ENCODE data around the gene PTX3.

Gene PTX3

GRCh38 chr3:157438194-157438730 is 1.6 kb downstream of the PTX3 start:
- H3K4me3 ChIP-seq (replicated peaks in 1 of 2; ENCODE audit: low read depth in 2 of 2, low read length in 2 of 2) = peak overlapping the region; percentile 71
- DNase-seq (ENCODE audit: low read depth in 2 of 2) = peak; percentile 58 to 60
- TF ChIP-seq CTCF (IDR thresholded peaks at IDR 0.05; ENCODE audit: low read depth, low read length) = no peak

GRCh38 chr3:157441102-157441624 is 4.5 kb downstream of the PTX3 start:
- TF ChIP-seq CTCF (IDR thresholded peaks at IDR 0.05; ENCODE audit: low read depth, low read length) = no peak
- DNase-seq (ENCODE audit: low read depth in 2 of 2) = peak; percentile 20 to 47
- H3K4me3 ChIP-seq (replicated peaks in 1 of 2; ENCODE audit: low read depth in 2 of 2, low read length in 2 of 2) = peak overlapping the region in 1 of 2 donors; percentile 71

- peak overlapping the region in 1 of 2 donors; percentile 2 for H3K4me3 ChIP-seq (replicated peaks in 1 of 2; ENCODE audit: low read depth in 2 of 2, low read length in 2 of 2)
- DNase-seq (ENCODE audit: low read depth in 2 of 2) = peak; percentile 83 to 86
- no peak for TF ChIP-seq CTCF (IDR thresholded peaks at IDR 0.05; ENCODE audit: low read depth, low read length)
Observed at GRCh38 chr3:157442729-157443128, 6.1 kb downstream of the PTX3 start.

GRCh38 chr3:157443905-157444796 is 7.5 kb downstream of the PTX3 start:
- DNase-seq (ENCODE audit: low read depth in 2 of 2) = peak; percentile 82 to 91
- no peak overlapping the region for H3K4me3 ChIP-seq (replicated peaks in 1 of 2; ENCODE audit: low read depth in 2 of 2, low read length in 2 of 2)
- TF ChIP-seq CTCF (IDR thresholded peaks at IDR 0.05; ENCODE audit: low read depth, low read length) = no peak

GRCh38 chr3:157444797-157445184 is 8.1 kb downstream of the PTX3 start:
- no peak overlapping the region for H3K4me3 ChIP-seq (replicated peaks in 1 of 2; ENCODE audit: low read depth in 2 of 2, low read length in 2 of 2)
- peak; percentile 59 to 75 for DNase-seq (ENCODE audit: low read depth in 2 of 2)
- no peak for TF ChIP-seq CTCF (IDR thresholded peaks at IDR 0.05; ENCODE audit: low read depth, low read length)

- DNase-seq (ENCODE audit: low read depth in 2 of 2) = peak; percentile 81 to 89
- no peak overlapping the region for H3K4me3 ChIP-seq (replicated peaks in 1 of 2; ENCODE audit: low read depth in 2 of 2, low read length in 2 of 2)
- no peak for TF ChIP-seq CTCF (IDR thresholded peaks at IDR 0.05; ENCODE audit: low read depth, low read length)
Observed at GRCh38 chr3:157445857-157446256, 9.2 kb downstream of the PTX3 start.
